HCT116 (cell line): Measurements from ENCODE around the gene LHFPL6. TPM values are rescaled to one million over a fixed set of nuclear protein-coding genes. Genes with fewer than 3 reads are reported as not detected.

Experiments
- ATAC-seq: fragments of 200-7000 bp; cut with Tn5 transposase; 2 replicates; pipeline ENCODE4 v1.9.1; 2020; ENCODE audit warnings: mild to moderate bottlenecking, moderate library complexity
- BruUV-seq: library from RNA; stranded (reverse); fragments of 400-500 nt; replicated peaks from 2 replicates; lab custom pipeline; 2021; lab: Mats Ljungman, UMichigan
- CTCF ChIA-PET: fragments of 300-600 bp; sonication (Branson Sonifier 250); formaldehyde crosslinking; loops from one replicate; lab custom pipeline; 2021; ENCODE audit warnings: antibody characterized with exemption; lab: Charles Lee
- POLR2A ChIA-PET: fragments of 300-600, 350-600 bp; sonication (Branson Sonifier 250); formaldehyde crosslinking; loops from one replicate; lab custom pipeline; 2021; ENCODE audit warnings: antibody characterized with exemption; lab: Charles Lee
- RAD21 ChIA-PET, 2 experiments: fragments of 300-600 bp; sonication (Branson Sonifier 250); formaldehyde crosslinking; loops; one replicate each; lab custom pipeline; 2023; ENCODE audit warnings: low total read pairs in 2 of 2; ENCODE audit not compliant: uncharacterized antibody in 2 of 2, unreplicated experiment in 2 of 2, low non-redundant PET in 1 of 2; lab: Charles Lee
- DNase-seq: peaks from one replicate; pipeline ENCODE4 v3.0.0-alpha.2; 2010; ENCODE audit warnings: low read depth, low spot score
- H2AFZ ChIP-seq: fragments of 200-600 bp; shearing (Covaris generic), sonication (generic); 2 replicates; pipeline ENCODE4 v1.6.1; 2017; ENCODE audit warnings: low read depth, mixed run types, mixed read lengths, antibody characterized with exemption, low read length; ENCODE audit not compliant: poor library complexity, severe bottlenecking
- H3K27ac ChIP-seq: 2 replicates; pipeline ENCODE4 v1.5.1; 2012; ENCODE audit warnings: low read depth, low read length
- H3K27me3 ChIP-seq: fragments of 200-600 bp; sonication (generic); 2 replicates; pipeline ENCODE4 v1.6.1; 2016; ENCODE audit warnings: mixed run types, low read length, mixed read lengths; ENCODE audit not compliant: insufficient read depth
- H3K36me3 ChIP-seq, 2 experiments: fragments of 200-500 bp in 1 of 2; fragments of 200-600 bp in 1 of 2; sonication (Bioruptor generic) in 1 of 2; sonication (generic) in 1 of 2; 2 replicates each; pipeline versions ENCODE4 v1.5.1 to v1.6.1; 2014 to 2016; ENCODE audit warnings: low read length in 2 of 2, inconsistent platforms in 1 of 2, mixed read lengths in 1 of 2, mixed run types in 1 of 2; ENCODE audit not compliant: insufficient read depth in 2 of 2, control insufficient read depth in 1 of 2
- H3K4me1 ChIP-seq, 2 experiments: fragments of 200-600 bp in 1 of 2; sonication (generic) in 1 of 2; 2 replicates each; pipeline versions ENCODE4 v1.5.1 to v1.6.1; 2012 to 2017; ENCODE audit warnings: low read length in 2 of 2, inconsistent platforms in 1 of 2, mild to moderate bottlenecking in 1 of 2, mixed read lengths in 1 of 2, mixed run types in 1 of 2, moderate library complexity in 1 of 2; ENCODE audit not compliant: insufficient read depth in 2 of 2, control insufficient read depth in 1 of 2
- H3K4me2 ChIP-seq: fragments of 200-600 bp; sonication (generic); 2 replicates; pipeline ENCODE4 v1.6.1; 2017; ENCODE audit warnings: mixed run types, low read length, mixed read lengths
- H3K4me3 ChIP-seq, 2 experiments: fragments of 200-600 bp in 1 of 2; sonication (generic) in 1 of 2; replicated peaks in 1 of 2; 2 replicates each; pipeline ENCODE4 v1.5.1; 2011 to 2016; ENCODE audit warnings: low read length in 2 of 2, control low read depth in 1 of 2, low read depth in 1 of 2, mild to moderate bottlenecking in 1 of 2, mixed read lengths in 1 of 2, mixed run types in 1 of 2
- H3K79me2 ChIP-seq: fragments of 200-600 bp; sonication (generic); 2 replicates; pipeline ENCODE4 v1.6.1; 2017; ENCODE audit warnings: mild to moderate bottlenecking, mixed run types, low read length, moderate library complexity, mixed read lengths; ENCODE audit not compliant: insufficient read depth
- H3K9ac ChIP-seq: fragments of 200-600 bp; sonication (generic); 2 replicates; pipeline ENCODE4 v1.6.1; 2016; ENCODE audit warnings: low read length, mixed read lengths
- H3K9me2 ChIP-seq: fragments of 200-600 bp; sonication (generic), shearing (Covaris generic); 2 replicates; pipeline ENCODE4 v1.6.1; 2017; ENCODE audit warnings: mixed run types, mild to moderate bottlenecking, moderate library complexity; ENCODE audit not compliant: insufficient read depth
- H3K9me3 ChIP-seq, 2 experiments: fragments of 200-500 bp in 1 of 2; fragments of 200-600 bp in 1 of 2; sonication (Bioruptor generic) in 1 of 2; sonication (generic) in 1 of 2; 2 replicates each; pipeline ENCODE4 v1.6.1; 2014 to 2017; ENCODE audit warnings: low read length in 2 of 2, mixed read lengths in 2 of 2, inconsistent platforms in 1 of 2, low read depth in 1 of 2, mild to moderate bottlenecking in 1 of 2, mixed run types in 1 of 2, moderate library complexity in 1 of 2; ENCODE audit not compliant: control insufficient read depth in 1 of 2, insufficient read depth in 1 of 2
- H4K20me1 ChIP-seq: fragments of 200-600 bp; sonication (generic), shearing (Covaris generic); 2 replicates; pipeline ENCODE4 v1.6.1; 2017; ENCODE audit warnings: mixed run types, mild to moderate bottlenecking, moderate library complexity; ENCODE audit not compliant: insufficient read depth
- ATF3 ChIP-seq: IDR thresholded peaks from 2 replicates; pipeline ENCODE4 v1.6.1; 2012
- CBX3 ChIP-seq: IDR thresholded peaks from 2 replicates; pipeline ENCODE4 v1.6.1; 2012; ENCODE audit warnings: low read depth
- CEBPB ChIP-seq: IDR thresholded peaks from 2 replicates; pipeline ENCODE4 v1.6.1; 2012; ENCODE audit warnings: low read depth
- CTCF ChIP-seq, 3 experiments: fragments of 200-600 bp in 1 of 3; sonication (generic) in 1 of 3; IDR thresholded peaks in 2 of 3; conservative IDR thresholded peaks in 1 of 3; 2 replicates each; pipeline ENCODE4 v1.5.1; 2012 to 2017; ENCODE audit warnings: low read depth in 2 of 3, low read length in 2 of 3, antibody characterized with exemption in 1 of 3, borderline replicate concordance in 1 of 3, control low read depth in 1 of 3, mild to moderate bottlenecking in 1 of 3, mixed read lengths in 1 of 3, mixed run types in 1 of 3, moderate library complexity in 1 of 3; ENCODE audit not compliant: insufficient read depth in 1 of 3
- EGR1 ChIP-seq: IDR thresholded peaks from 2 replicates; pipeline ENCODE4 v1.6.1; 2012; ENCODE audit warnings: low read depth
- EZH2 ChIP-seq: fragments of 200-600 bp; sonication (generic); IDR thresholded peaks from 2 replicates; pipeline ENCODE4 v1.6.1; 2017; ENCODE audit warnings: antibody characterized with exemption, mixed run types
- FOSL1 ChIP-seq: IDR thresholded peaks from 2 replicates; pipeline ENCODE4 v1.6.1; 2012; ENCODE audit warnings: low read depth
- POLR2AphosphoS5 ChIP-seq: IDR thresholded peaks from 2 replicates; pipeline ENCODE4 v1.6.1; 2011; ENCODE audit warnings: mild to moderate bottlenecking, low read depth, low read length, moderate library complexity
- RAD21 ChIP-seq: IDR thresholded peaks from 2 replicates; pipeline ENCODE4 v1.6.1; 2012; ENCODE audit warnings: low read depth, mild to moderate bottlenecking
- SIN3A ChIP-seq: IDR thresholded peaks from 2 replicates; pipeline ENCODE4 v1.6.1; 2012; ENCODE audit warnings: low read depth
- SP1 ChIP-seq: IDR thresholded peaks from 2 replicates; pipeline ENCODE4 v1.6.1; 2012; ENCODE audit warnings: low read depth
- YY1 ChIP-seq: IDR thresholded peaks from 2 replicates; pipeline ENCODE4 v1.6.1; 2011; ENCODE audit warnings: low read length, low read depth, moderate library complexity, mild to moderate bottlenecking; ENCODE audit not compliant: insufficient replicate concordance; ENCODE audit errors: extremely low read depth
- ZFX ChIP-seq: fragments of 450-650 bp; IDR thresholded peaks from 2 replicates; pipeline ENCODE4 v1.6.1; 2017
- ZNF274 ChIP-seq: fragments of 200-500 bp; sonication (Bioruptor generic); IDR thresholded peaks from 2 replicates; pipeline ENCODE4 v1.6.1; 2014; ENCODE audit warnings: mild to moderate bottlenecking, low read depth, low read length, inconsistent platforms
- intact Hi-C: fragments of 100-400 bp; cut with micrococcal nuclease; formaldehyde crosslinking; loops from 2 replicates; pipeline ENCODE4 v1.10.0; 2022
- total RNA-seq: library from RNA; stranded (reverse); gene quantifications from one replicate; pipeline ENCODE4 v1.2.1, GENCODE V29; 2021; ENCODE audit not compliant: unreplicated experiment

The LHFPL6 gene
- total RNA-seq, 1 experiment from 2014 or later, result 0.22 TPM

- Histone ChIP-seq H3K9me3 (no peaks in the 10 kb centered on the region), H4K20me1 (no peaks in the 10 kb centered on the region), H3K79me2 (no peaks in the 10 kb centered on the region), H3K4me2 (no peak overlapping the region), H2AFZ (no peak overlapping the region), H3K27me3 (peaks cover 23% of the 10 kb centered on the region), H3K9me2 (no peaks in the 10 kb centered on the region), H3K27ac (no peak overlapping the region), H3K4me3 (no peak overlapping the region), H3K4me1 (no peaks in the 10 kb centered on the region), H3K36me3 (no peaks in the 10 kb centered on the region), H3K9ac (no peak overlapping the region)
- TF ChIP-seq ZNF274 (no peak), CBX3 (no peak), FOSL1 (no peak), ZFX (no peak), RAD21 (no peak), SP1 (no peak), SIN3A (no peak), EZH2 (no peak), YY1 (no peak), CEBPB (no peak), EGR1 (no peak), ATF3 (no peak), POLR2AphosphoS5 (no peak), CTCF (IDR thresholded peaks at IDR 0.05 in 2 of 3, conservative IDR thresholded peaks at IDR 0.05 in 1 of 3; ENCODE audit: borderline replicate concordance in 1 of 3, insufficient read depth in 1 of 3, low read depth in 2 of 3, low read length in 2 of 3) (no peak)
- DNase-seq (no peak), ATAC-seq (no peak)
- ChIA-PET POLR2A (no interaction called here), CTCF (no interaction called here), RAD21 (no interaction called here)
- intact Hi-C loops, result no loop called here
- no TSS peak for BruUV-seq
Observed at GRCh38 chr13:39353988-39354387, 249.0 kb downstream of the LHFPL6 start.
